ENCODE results near the gene RBPMS2.

Gene RBPMS2

GRCh38 chr15:64738226-64739095 is 36.9 kb downstream of the RBPMS2 start:
- Histone ChIP-seq H3K4me1 (ENCODE audit: control insufficient read depth in 1 of 2, insufficient read depth in 1 of 2, low read depth in 1 of 2, low read length in 1 of 2) (no peaks in the 10 kb centered on the region), H3K27me3 (no peaks in the 10 kb centered on the region), H3K4me3 (ENCODE audit: low read depth in 1 of 2, low read length in 1 of 2) (no peak overlapping the region), H3K36me3 (no peaks in the 10 kb centered on the region), H3K9me3 (no peaks in the 10 kb centered on the region), H3K27ac (no peak overlapping the region)
- no peak for TF ChIP-seq CTCF (IDR thresholded peaks at IDR 0.05)

- Histone ChIP-seq H3K27me3 (peaks cover 6% of the 10 kb centered on the region), H3K9me3 (no peaks in the 10 kb centered on the region), H3K4me1 (ENCODE audit: control insufficient read depth in 1 of 2, insufficient read depth in 1 of 2, low read depth in 1 of 2, low read length in 1 of 2) (no peaks in the 10 kb centered on the region), H3K4me3 (ENCODE audit: low read depth in 1 of 2, low read length in 1 of 2) (no peak overlapping the region), H3K36me3 (no peaks in the 10 kb centered on the region), H3K27ac (no peak overlapping the region)
- no peak for TF ChIP-seq CTCF (IDR thresholded peaks at IDR 0.05)
Measured at GRCh38 chr15:64732156-64732860, 43.1 kb downstream of the RBPMS2 start.

- H3K4me1 ChIP-seq (ENCODE audit: control insufficient read depth in 1 of 2, insufficient read depth in 1 of 2, low read depth in 1 of 2, low read length in 1 of 2): no peaks in the 10 kb centered on the region
Measured at GRCh38 chr15:64731805-64732151, 43.6 kb downstream of the RBPMS2 start.

GRCh38 chr15:64731012-64731804 is 44.2 kb downstream of the RBPMS2 start:
- H3K4me3 ChIP-seq (ENCODE audit: low read depth in 1 of 2, low read length in 1 of 2): no peak overlapping the region
- no peaks in the 10 kb centered on the region for H3K36me3 ChIP-seq
- H3K27ac ChIP-seq: no peak overlapping the region
- peak; percentile 87 for TF ChIP-seq CTCF (IDR thresholded peaks at IDR 0.05)
- peaks cover 6% of the 10 kb centered on the region for H3K27me3 ChIP-seq
- H3K9me3 ChIP-seq: no peaks in the 10 kb centered on the region
- H3K4me1 ChIP-seq (ENCODE audit: control insufficient read depth in 1 of 2, insufficient read depth in 1 of 2, low read depth in 1 of 2, low read length in 1 of 2): no peaks in the 10 kb centered on the region

More at GRCh38 chr15:64731805-64732151, 43.6 kb downstream of the RBPMS2 start:
- TF ChIP-seq CTCF (IDR thresholded peaks at IDR 0.05): no peak
- Histone ChIP-seq H3K27me3 (peaks cover 6% of the 10 kb centered on the region), H3K9me3 (no peaks in the 10 kb centered on the region), H3K36me3 (no peaks in the 10 kb centered on the region), H3K27ac (no peak overlapping the region), H3K4me3 (ENCODE audit: low read depth in 1 of 2, low read length in 1 of 2) (no peak overlapping the region)

GRCh38 chr15:64730151-64730550 is 45.2 kb downstream of the RBPMS2 start:
- Histone ChIP-seq H3K27me3 (peaks cover 6% of the 10 kb centered on the region), H3K4me3 (ENCODE audit: low read depth in 1 of 2, low read length in 1 of 2) (no peak overlapping the region), H3K4me1 (ENCODE audit: control insufficient read depth in 1 of 2, insufficient read depth in 1 of 2, low read depth in 1 of 2, low read length in 1 of 2) (no peaks in the 10 kb centered on the region), H3K9me3 (no peaks in the 10 kb centered on the region), H3K27ac (no peak overlapping the region), H3K36me3 (no peaks in the 10 kb centered on the region)
- no peak for TF ChIP-seq CTCF (IDR thresholded peaks at IDR 0.05)
